B cell (primary cell): ENCODE results near the gene CD96. TPM values are rescaled to one million over a fixed set of nuclear protein-coding genes. Genes with fewer than 3 reads are reported as not detected.

Experiments
- ATAC-seq: fragments of 200-7000 bp; cut with Tn5 transposase; one replicate; pipeline ENCODE4 v1.10.0; 2021; ENCODE audit warnings: low read depth, mild to moderate bottlenecking, moderate number of reproducible peaks, moderate library complexity
- CTCF ChIA-PET: fragments of 350-600 bp; sonication (Branson Sonifier 250); formaldehyde crosslinking; loops from one replicate; lab custom pipeline; 2021; ENCODE audit warnings: antibody characterized with exemption, inconsistent platforms; lab: Charles Lee
- POLR2A ChIA-PET: fragments of 350-600 bp; sonication (Branson Sonifier 250); formaldehyde crosslinking; loops from one replicate; lab custom pipeline; 2021; ENCODE audit warnings: antibody characterized with exemption; lab: Charles Lee
- DNase-seq: peaks from one replicate; pipeline ENCODE4 v3.0.0; 2013
- H2AFZ ChIP-seq: 2 replicates; pipeline ENCODE4 v1.6.1; 2012; ENCODE audit warnings: mild to moderate bottlenecking, low read depth, low read length; ENCODE audit not compliant: insufficient read depth, poor library complexity, severe bottlenecking
- H3K27ac ChIP-seq, 2 donors: 1 replicate in 1 of 2; 2 replicates in 1 of 2; pipeline ENCODE4 v1.5.1; 2012 to 2013; ENCODE audit warnings: low read length in 2 of 2, mild to moderate bottlenecking in 2 of 2, moderate library complexity in 1 of 2
- H3K27me3 ChIP-seq, 4 experiments: fragments of 200-600 bp in 1 of 4; sonication (generic) in 1 of 4; replicated peaks in 1 of 4; 1 replicate in 2 of 4; 2 replicates in 2 of 4; pipeline versions ENCODE4 v1.6.1 to v1.7.0; 2013 to 2016; ENCODE audit warnings: low read length in 3 of 4, mild to moderate bottlenecking in 2 of 4, mixed read lengths in 1 of 4, moderate library complexity in 1 of 4; ENCODE audit not compliant: insufficient read depth in 4 of 4, control insufficient read depth in 3 of 4; ENCODE audit errors: control extremely low read depth in 1 of 4
- H3K36me3 ChIP-seq, 2 experiments: replicated peaks in 1 of 2; 1 replicate in 1 of 2; 2 replicates in 1 of 2; pipeline versions ENCODE4 v1.6.1 to v1.7.1; 2013; ENCODE audit warnings: low read length in 1 of 2; ENCODE audit not compliant: insufficient read depth in 2 of 2, control insufficient read depth in 1 of 2; ENCODE audit errors: control extremely low read depth in 1 of 2, extremely low read depth in 1 of 2
- H3K4me1 ChIP-seq, 2 donors: fragments of 200-600 bp in 1 of 2; sonication (generic) in 1 of 2; 1 replicate in 1 of 2; 2 replicates in 1 of 2; pipeline versions ENCODE4 v1.5.1 to v1.6.1; 2013 to 2017; ENCODE audit warnings: low read length in 2 of 2; ENCODE audit not compliant: control insufficient read depth in 2 of 2, insufficient read depth in 2 of 2
- H3K4me2 ChIP-seq: replicated peaks from 2 replicates; pipeline ENCODE3; 2012; ENCODE audit warnings: mild to moderate bottlenecking, low read depth, low read length; ENCODE audit not compliant: poor library complexity, severe bottlenecking
- H3K4me3 ChIP-seq, 5 experiments: fragments of 200-600 bp in 1 of 5; sonication (generic) in 1 of 5; 1 replicate in 3 of 5; 2 replicates in 2 of 5; pipeline versions ENCODE4 v1.5.1 to v1.7.0; 2011 to 2016; ENCODE audit warnings: low read length in 4 of 5, mild to moderate bottlenecking in 4 of 5, low read depth in 2 of 5, control low read depth in 1 of 5, moderate library complexity in 1 of 5; ENCODE audit not compliant: insufficient read depth in 1 of 5; ENCODE audit errors: control extremely low read depth in 1 of 5, extremely low read depth in 1 of 5
- H3K79me2 ChIP-seq: fragments of 200-600 bp; sonication (generic); one replicate; pipeline ENCODE4 v1.6.0; 2016; ENCODE audit warnings: low read length; ENCODE audit not compliant: control insufficient read depth, insufficient read depth
- H3K9ac ChIP-seq: fragments of 200-600 bp; sonication (generic); 2 replicates; pipeline ENCODE4 v1.6.1; 2017; ENCODE audit warnings: mild to moderate bottlenecking, low read length, moderate library complexity
- H3K9me3 ChIP-seq, 3 donors: one replicate each; pipeline versions ENCODE4 v1.6.1 to v1.7.1; 2013; ENCODE audit warnings: low read length in 2 of 3; ENCODE audit not compliant: control insufficient read depth in 2 of 3, insufficient read depth in 1 of 3; ENCODE audit errors: control extremely low read depth in 1 of 3
- H4K20me1 ChIP-seq: 2 replicates; pipeline ENCODE4 v1.6.0; 2012; ENCODE audit warnings: mild to moderate bottlenecking, low read length; ENCODE audit not compliant: insufficient read depth, control insufficient read depth, poor library complexity, severe bottlenecking
- H3K27ac Mint-ChIP-seq: one replicate; pipeline ENCODE4 v1.8.0; 2021; ENCODE audit warnings: mixed read lengths
- H3K27me3 Mint-ChIP-seq: one replicate; pipeline ENCODE4 v1.8.0; 2021; ENCODE audit warnings: mixed read lengths
- H3K4me1 Mint-ChIP-seq: one replicate; pipeline ENCODE4 v1.8.0; 2021; ENCODE audit warnings: mixed read lengths
- H3K4me3 Mint-ChIP-seq: one replicate; pipeline ENCODE4 v1.8.0; 2021; ENCODE audit warnings: mixed read lengths
- H3K9me3 Mint-ChIP-seq: one replicate; pipeline ENCODE4 v1.8.0; 2022; ENCODE audit warnings: mixed read lengths; ENCODE audit not compliant: insufficient read depth
- EZH2 ChIP-seq: IDR thresholded peaks from 2 replicates; pipeline ENCODE4 v1.6.1; 2012; ENCODE audit warnings: borderline replicate concordance, low read depth, mild to moderate bottlenecking, moderate library complexity, low read length; ENCODE audit not compliant: insufficient read depth, poor library complexity, severe bottlenecking
- WGBS: methylation state at CpG from one replicate; pipeline ENCODE4 v1.1.5; 2013; ENCODE audit warnings: missing lambda C conversion rate; ENCODE audit not compliant: insufficient coverage; 5-methylcytosine and 5-hydroxymethylcytosine counted together
- intact Hi-C: fragments of 100-400 bp; cut with micrococcal nuclease; formaldehyde crosslinking; loops from one replicate; pipeline ENCODE4 v1.10.0; 2022
- polyA plus RNA-seq: library from polyadenylated mRNA; depleted of rRNA; stranded (reverse); fragments of >200 nt; gene quantifications from 2 replicates; pipeline ENCODE4 v1.2.3, GENCODE V29; 2012
- total RNA-seq, 2 donors: library from RNA; stranded (reverse); fragments of 120-200 nt in 1 of 2; gene quantifications; 1 replicate in 1 of 2; 2 replicates in 1 of 2; pipeline versions ENCODE4 v1.2.3 to v1.2.4, GENCODE V29; 2013 to 2022
- TF ChIP-seq, protein P1 (sequence below): fragments of 200-600 bp; IDR thresholded peaks from one replicate; pipeline ENCODE4 v1.8.0; 2022; ENCODE audit warnings: antibody characterized with exemption, mild to moderate bottlenecking

The CD96 gene
- total and polyA plus RNA-seq, 2 donors (not counting 1 experiment from before 2014, with no cell fraction given) = 21.4 to 56.2 TPM

GRCh38 chr3:111539351-111540331 is 2.4 kb upstream of the CD96 start:
- Histone ChIP-seq H3K4me3 (peak overlapping the region; percentile 12 to 64 (median 49)), H3K4me2 (peak overlapping the region; percentile 83), H3K4me1 (peaks cover 37 to 51% of the 10 kb centered on the region in 2 donors), H4K20me1 (no peaks in the 10 kb centered on the region), H3K79me2 (no peaks in the 10 kb centered on the region), H3K27ac (no peak overlapping the region), H2AFZ (peak overlapping the region; percentile 19), H3K9me3 (no peaks in the 10 kb centered on the region), H3K27me3 (no peaks in the 10 kb centered on the region), H3K9ac (peak overlapping the region; percentile 60), H3K36me3 (no peaks in the 10 kb centered on the region)
- H3K9me3 Mint-ChIP-seq = no peaks in the 10 kb centered on the region
- ATAC-seq = peak; percentile 85
- H3K27me3 Mint-ChIP-seq = no peaks in the 10 kb centered on the region
- H3K4me1 Mint-ChIP-seq = peaks cover 62% of the 10 kb centered on the region
- ChIA-PET POLR2A (no interaction called here), CTCF (interaction anchor here (0.6 to 3.1 kb wide), 22 partner anchors 8 to 1810 kb away, joined by 3 to 19 read pairs (median 4); partner anchors contain the start of gene ABHD10)
- 3% methylated on average over 6 of the region's 10 CpGs for WGBS
- peak; percentile 77 for DNase-seq
- TF ChIP-seq, protein P1, sequence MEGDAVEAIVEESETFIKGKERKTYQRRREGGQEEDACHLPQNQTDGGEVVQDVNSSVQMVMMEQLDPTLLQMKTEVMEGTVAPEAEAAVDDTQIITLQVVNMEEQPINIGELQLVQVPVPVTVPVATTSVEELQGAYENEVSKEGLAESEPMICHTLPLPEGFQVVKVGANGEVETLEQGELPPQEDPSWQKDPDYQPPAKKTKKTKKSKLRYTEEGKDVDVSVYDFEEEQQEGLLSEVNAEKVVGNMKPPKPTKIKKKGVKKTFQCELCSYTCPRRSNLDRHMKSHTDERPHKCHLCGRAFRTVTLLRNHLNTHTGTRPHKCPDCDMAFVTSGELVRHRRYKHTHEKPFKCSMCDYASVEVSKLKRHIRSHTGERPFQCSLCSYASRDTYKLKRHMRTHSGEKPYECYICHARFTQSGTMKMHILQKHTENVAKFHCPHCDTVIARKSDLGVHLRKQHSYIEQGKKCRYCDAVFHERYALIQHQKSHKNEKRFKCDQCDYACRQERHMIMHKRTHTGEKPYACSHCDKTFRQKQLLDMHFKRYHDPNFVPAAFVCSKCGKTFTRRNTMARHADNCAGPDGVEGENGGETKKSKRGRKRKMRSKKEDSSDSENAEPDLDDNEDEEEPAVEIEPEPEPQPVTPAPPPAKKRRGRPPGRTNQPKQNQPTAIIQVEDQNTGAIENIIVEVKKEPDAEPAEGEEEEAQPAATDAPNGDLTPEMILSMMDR = peak; percentile 79
- TF ChIP-seq EZH2 = no peak
- intact Hi-C loops = loop anchor here (1.0 to 5.0 kb wide), 5 partner anchors 9 to 1227 kb away; partner anchors contain the start of gene NECTIN3
- H3K27ac Mint-ChIP-seq = peak overlapping the region; percentile 28
- H3K4me3 Mint-ChIP-seq = peak overlapping the region; percentile 75
